HEK293 (cell line): ENCODE measurements around the gene BNIPL.

ENCODE experiments used
- OVOL3 ChIP-seq: fragments of 450-650 bp; formaldehyde crosslinking; IDR thresholded peaks from 2 replicates; pipeline ENCODE4 v1.5.1; 2016; ENCODE audit warnings: missing biosample characterization, missing genetic modification characterization
- ZBTB7A ChIP-seq: fragments of 450-650 bp; formaldehyde crosslinking; IDR thresholded peaks from 2 replicates; pipeline ENCODE4 v1.5.1; 2016; ENCODE audit warnings: low read depth, missing biosample characterization, missing genetic modification characterization
- ZNF639 ChIP-seq: fragments of 450-650 bp; formaldehyde crosslinking; IDR thresholded peaks from 2 replicates; pipeline ENCODE4 v1.5.1; 2016; ENCODE audit warnings: missing biosample characterization, missing genetic modification characterization
- TF ChIP-seq, protein P1 (sequence below): fragments of 450-650 bp; formaldehyde crosslinking; IDR thresholded peaks from 2 replicates; pipeline ENCODE4 v1.5.1; 2016; ENCODE audit warnings: missing biosample characterization, missing genetic modification characterization

DNA sequence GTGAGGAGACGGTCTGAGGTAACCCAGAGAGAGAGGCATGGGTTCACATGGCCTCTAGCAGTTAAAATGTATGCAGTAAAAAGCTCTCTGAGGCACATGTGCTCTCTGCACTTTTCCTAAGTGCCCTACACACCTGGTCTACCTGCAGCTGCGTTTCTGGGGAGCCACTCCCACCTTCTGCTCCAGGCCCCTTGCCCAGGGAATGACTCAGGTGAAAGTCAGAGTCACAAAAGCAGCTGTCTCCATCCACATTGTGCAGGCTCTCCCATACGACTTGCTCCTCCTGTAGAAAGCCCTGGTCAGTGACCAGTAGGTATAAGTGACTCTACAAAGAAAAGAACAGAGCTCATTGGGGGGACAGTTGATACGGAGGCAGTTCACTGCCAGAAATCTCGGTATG lies 38.4 kb upstream of the BNIPL start:
- TF ChIP-seq, protein P1, sequence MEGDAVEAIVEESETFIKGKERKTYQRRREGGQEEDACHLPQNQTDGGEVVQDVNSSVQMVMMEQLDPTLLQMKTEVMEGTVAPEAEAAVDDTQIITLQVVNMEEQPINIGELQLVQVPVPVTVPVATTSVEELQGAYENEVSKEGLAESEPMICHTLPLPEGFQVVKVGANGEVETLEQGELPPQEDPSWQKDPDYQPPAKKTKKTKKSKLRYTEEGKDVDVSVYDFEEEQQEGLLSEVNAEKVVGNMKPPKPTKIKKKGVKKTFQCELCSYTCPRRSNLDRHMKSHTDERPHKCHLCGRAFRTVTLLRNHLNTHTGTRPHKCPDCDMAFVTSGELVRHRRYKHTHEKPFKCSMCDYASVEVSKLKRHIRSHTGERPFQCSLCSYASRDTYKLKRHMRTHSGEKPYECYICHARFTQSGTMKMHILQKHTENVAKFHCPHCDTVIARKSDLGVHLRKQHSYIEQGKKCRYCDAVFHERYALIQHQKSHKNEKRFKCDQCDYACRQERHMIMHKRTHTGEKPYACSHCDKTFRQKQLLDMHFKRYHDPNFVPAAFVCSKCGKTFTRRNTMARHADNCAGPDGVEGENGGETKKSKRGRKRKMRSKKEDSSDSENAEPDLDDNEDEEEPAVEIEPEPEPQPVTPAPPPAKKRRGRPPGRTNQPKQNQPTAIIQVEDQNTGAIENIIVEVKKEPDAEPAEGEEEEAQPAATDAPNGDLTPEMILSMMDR (tag by site-specific recombination): no peak
- TF ChIP-seq OVOL3 (tag by site-specific recombination) (no peak), ZBTB7A (tag by site-specific recombination) (no peak), ZNF639 (tag by site-specific recombination) (no peak)
